MCF 10A (cell line): ENCODE results near the gene MX2. TPM values are rescaled to one million over a fixed set of nuclear protein-coding genes. Genes with fewer than 3 reads are reported as not detected.

ENCODE experiments used
- BruUV-seq: library from RNA; stranded (reverse); fragments of 400-500 nt; replicated peaks from 2 replicates; lab custom pipeline; 2021; lab: Mats Ljungman, UMichigan
- CTCF ChIA-PET: fragments of 300-600 bp; sonication (Branson Sonifier 250); formaldehyde crosslinking; extraction: SDS; loops from one replicate; lab custom pipeline; 2021; ENCODE audit warnings: antibody characterized with exemption, inconsistent platforms; lab: Yijun Ruan, JAX
- POLR2A ChIA-PET: fragments of 300-600, 350-650 bp; sonication (Branson Sonifier 250); formaldehyde crosslinking; extraction: SDS; loops from one replicate; lab custom pipeline; 2020; ENCODE audit warnings: antibody characterized with exemption, inconsistent platforms; lab: Yijun Ruan, JAX
- DNase-seq: peaks from one replicate; pipeline ENCODE4 v3.0.0-alpha.2; 2018; ENCODE audit not compliant: unreplicated experiment
- H3K27ac Mint-ChIP-seq: one replicate; pipeline ENCODE4 v1.8.0; 2022; ENCODE audit warnings: mild to moderate bottlenecking, low read depth, mixed read lengths; ENCODE audit not compliant: unreplicated experiment
- H3K27me3 Mint-ChIP-seq: one replicate; pipeline ENCODE4 v1.8.0; 2022; ENCODE audit warnings: mixed read lengths; ENCODE audit not compliant: insufficient read depth, unreplicated experiment
- H3K36me3 Mint-ChIP-seq: one replicate; pipeline ENCODE4 v1.8.0; 2022; ENCODE audit warnings: mild to moderate bottlenecking, moderate library complexity, mixed read lengths; ENCODE audit not compliant: insufficient read depth, unreplicated experiment
- H3K4me1 Mint-ChIP-seq: one replicate; pipeline ENCODE4 v1.8.0; 2022; ENCODE audit warnings: mixed read lengths; ENCODE audit not compliant: insufficient read depth, unreplicated experiment
- H3K4me3 Mint-ChIP-seq: one replicate; pipeline ENCODE4 v1.8.0; 2022; ENCODE audit warnings: mild to moderate bottlenecking, moderate library complexity, mixed read lengths; ENCODE audit not compliant: unreplicated experiment
- H3K9me3 Mint-ChIP-seq: one replicate; pipeline ENCODE4 v1.8.0; 2022; ENCODE audit warnings: mixed read lengths; ENCODE audit not compliant: unreplicated experiment
- intact Hi-C: fragments of 100-400 bp; cut with micrococcal nuclease; formaldehyde crosslinking; loops from 2 replicates; pipeline ENCODE4 v1.14.1; 2022
- total RNA-seq: library from RNA; stranded (reverse); gene quantifications from 2 replicates; pipeline ENCODE4 v1.2.3, GENCODE V29; 2022
- TF ChIP-seq, protein P1 (sequence below): fragments of 200-600 bp; IDR thresholded peaks from one replicate; pipeline ENCODE4 v1.8.0; 2022; ENCODE audit warnings: antibody characterized with exemption, mild to moderate bottlenecking; ENCODE audit not compliant: unreplicated experiment

The MX2 gene
- total RNA-seq, 1 experiment from 2014 or later, result not detected

DNA sequence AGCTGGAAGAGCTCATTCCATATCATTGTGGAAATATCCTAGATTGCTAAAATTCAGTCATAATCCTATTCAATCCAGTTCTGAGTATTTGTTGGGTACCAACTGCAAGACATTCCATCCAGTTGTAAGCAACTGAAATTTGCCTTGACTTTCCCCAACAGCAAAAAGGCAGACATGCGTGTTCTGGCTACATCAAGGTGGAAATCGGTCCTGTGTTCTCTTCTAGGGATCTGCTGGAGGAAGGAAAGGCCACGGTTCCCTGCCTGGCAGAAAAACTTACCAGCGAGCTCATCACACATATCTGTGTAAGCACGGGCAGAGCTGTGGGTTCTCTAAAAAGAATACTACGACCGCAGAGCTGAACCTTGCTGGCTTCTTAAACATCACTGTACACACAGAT, 81.7 kb downstream of the MX2 start:
- CTCF ChIA-PET, result no interaction called here
- H3K27ac Mint-ChIP-seq, result no peak overlapping the region
- TF ChIP-seq, protein P1, sequence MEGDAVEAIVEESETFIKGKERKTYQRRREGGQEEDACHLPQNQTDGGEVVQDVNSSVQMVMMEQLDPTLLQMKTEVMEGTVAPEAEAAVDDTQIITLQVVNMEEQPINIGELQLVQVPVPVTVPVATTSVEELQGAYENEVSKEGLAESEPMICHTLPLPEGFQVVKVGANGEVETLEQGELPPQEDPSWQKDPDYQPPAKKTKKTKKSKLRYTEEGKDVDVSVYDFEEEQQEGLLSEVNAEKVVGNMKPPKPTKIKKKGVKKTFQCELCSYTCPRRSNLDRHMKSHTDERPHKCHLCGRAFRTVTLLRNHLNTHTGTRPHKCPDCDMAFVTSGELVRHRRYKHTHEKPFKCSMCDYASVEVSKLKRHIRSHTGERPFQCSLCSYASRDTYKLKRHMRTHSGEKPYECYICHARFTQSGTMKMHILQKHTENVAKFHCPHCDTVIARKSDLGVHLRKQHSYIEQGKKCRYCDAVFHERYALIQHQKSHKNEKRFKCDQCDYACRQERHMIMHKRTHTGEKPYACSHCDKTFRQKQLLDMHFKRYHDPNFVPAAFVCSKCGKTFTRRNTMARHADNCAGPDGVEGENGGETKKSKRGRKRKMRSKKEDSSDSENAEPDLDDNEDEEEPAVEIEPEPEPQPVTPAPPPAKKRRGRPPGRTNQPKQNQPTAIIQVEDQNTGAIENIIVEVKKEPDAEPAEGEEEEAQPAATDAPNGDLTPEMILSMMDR, result no peak

DNA sequence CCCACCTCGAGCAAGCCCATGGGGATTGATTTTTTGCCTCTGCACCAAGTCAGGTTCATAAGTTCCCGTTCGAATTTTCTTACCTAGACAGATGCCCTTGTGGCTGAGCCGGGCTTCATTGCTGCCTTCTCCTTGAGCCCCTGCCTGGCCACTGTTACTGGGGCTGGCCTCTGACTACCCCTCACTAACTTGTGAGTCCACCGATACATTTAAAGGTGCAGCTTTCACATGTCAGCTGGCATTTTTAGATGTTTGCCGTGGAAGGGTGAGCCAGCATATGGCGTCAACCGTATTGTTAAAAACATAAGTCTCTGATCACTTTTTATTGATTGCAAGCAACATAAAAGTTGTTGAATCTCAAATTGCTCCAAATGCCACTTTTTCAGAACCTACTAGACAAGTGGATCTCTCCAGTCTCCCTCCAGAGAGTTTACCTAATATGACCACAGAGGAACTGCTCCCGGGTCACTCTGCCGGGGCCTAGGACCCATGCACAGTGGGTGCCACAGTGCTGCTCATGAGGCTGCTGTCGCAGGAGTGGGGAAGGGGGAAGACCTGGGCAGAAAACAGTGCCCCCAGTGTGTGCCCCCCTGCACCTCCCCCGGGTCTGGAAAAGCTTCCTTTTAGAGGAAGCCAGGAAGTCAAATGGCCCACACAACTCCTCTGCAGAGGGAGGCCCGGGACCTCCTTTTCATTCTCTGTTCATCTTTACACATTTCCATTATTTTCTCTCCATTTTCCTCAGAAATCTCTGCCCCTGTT, 83.1 kb downstream of the MX2 start:
- H3K27ac Mint-ChIP-seq, result no peak overlapping the region
- H3K27me3 Mint-ChIP-seq, result no peaks in the 10 kb centered on the region
- H3K36me3 Mint-ChIP-seq, result no peaks in the 10 kb centered on the region
- ChIA-PET POLR2A (interaction anchor here (0.7 kb wide), 1 partner anchor 343 kb away, joined by 3 read pairs; no protein-coding TSS in a partner anchor), CTCF (interaction anchor here (0.7 to 1.3 kb wide), 3 partner anchors 10 to 323 kb away, joined by 3 to 4 read pairs (median 3); no protein-coding TSS in a partner anchor)
- intact Hi-C loops, result no loop called here
- TF ChIP-seq, protein P1, result no peak
- no peak for DNase-seq
- no TSS peak for BruUV-seq
- no peaks in the 10 kb centered on the region for H3K4me1 Mint-ChIP-seq
- no peak overlapping the region for H3K4me3 Mint-ChIP-seq
- no peaks in the 10 kb centered on the region for H3K9me3 Mint-ChIP-seq

More for the DNA sequence above, 81.7 kb downstream of the MX2 start:
- H3K36me3 Mint-ChIP-seq, result no peaks in the 10 kb centered on the region
- BruUV-seq, result no TSS peak
- no peak for DNase-seq
- no peak overlapping the region for H3K4me3 Mint-ChIP-seq
- no peaks in the 10 kb centered on the region for H3K27me3 Mint-ChIP-seq
- POLR2A ChIA-PET, result no interaction called here
- intact Hi-C loops, result no loop called here
- H3K4me1 Mint-ChIP-seq, result no peaks in the 10 kb centered on the region
- H3K9me3 Mint-ChIP-seq, result no peaks in the 10 kb centered on the region

DNA sequence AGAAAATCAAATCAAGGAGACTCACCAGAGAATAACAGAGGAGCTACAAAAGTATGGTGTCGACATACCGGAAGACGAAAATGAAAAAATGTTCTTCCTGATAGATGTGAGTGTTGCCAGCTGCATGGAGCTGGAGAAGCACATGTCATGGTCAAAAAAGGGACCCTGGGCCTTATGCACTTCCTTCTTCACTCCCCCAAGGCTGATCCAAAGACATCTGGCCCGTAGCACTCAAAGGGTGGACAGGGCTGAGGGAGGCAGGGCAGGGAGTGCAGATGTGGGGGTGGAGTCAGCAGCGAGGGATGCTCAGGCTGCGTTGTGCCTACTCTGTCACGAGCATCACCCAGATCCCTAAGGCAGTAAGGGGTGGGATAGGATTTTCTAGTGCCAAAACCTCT, 83.6 kb downstream of the MX2 start:
- CTCF ChIA-PET, result no interaction called here
- H3K4me1 Mint-ChIP-seq, result no peaks in the 10 kb centered on the region
- TF ChIP-seq, protein P1, result no peak
- no peak overlapping the region for H3K27ac Mint-ChIP-seq
- intact Hi-C loops, result no loop called here
- POLR2A ChIA-PET, result no interaction called here
- H3K36me3 Mint-ChIP-seq, result no peaks in the 10 kb centered on the region
- no peak overlapping the region for H3K4me3 Mint-ChIP-seq
- DNase-seq, result no peak
- BruUV-seq, result no TSS peak
- H3K9me3 Mint-ChIP-seq, result no peaks in the 10 kb centered on the region
- no peaks in the 10 kb centered on the region for H3K27me3 Mint-ChIP-seq

DNA sequence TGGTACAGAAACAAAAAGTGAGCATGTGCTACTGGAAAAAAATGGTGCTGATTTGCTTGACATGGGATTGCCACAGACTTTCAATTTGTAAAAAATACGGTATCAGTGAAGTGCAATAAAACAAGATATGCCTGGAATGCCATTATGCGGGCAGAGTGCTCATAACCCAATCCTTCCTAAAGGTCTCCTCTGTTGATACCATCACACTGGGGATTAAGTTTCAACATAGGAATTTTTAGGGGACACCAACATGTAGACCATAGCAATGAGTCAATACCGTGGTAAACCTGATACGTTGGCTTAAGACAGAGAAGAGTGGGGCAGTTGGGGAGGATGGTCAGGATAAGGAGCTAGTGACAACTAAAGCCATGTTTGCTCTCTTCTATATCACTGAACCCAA, 84.8 kb downstream of the MX2 start:
- no peaks in the 10 kb centered on the region for H3K27me3 Mint-ChIP-seq

More for the DNA sequence above, 84.8 kb downstream of the MX2 start:
- no peaks in the 10 kb centered on the region for H3K4me1 Mint-ChIP-seq
- DNase-seq, result no peak
- ChIA-PET CTCF (no interaction called here), POLR2A (no interaction called here)
- no peaks in the 10 kb centered on the region for H3K36me3 Mint-ChIP-seq
- BruUV-seq, result no TSS peak
- no peaks in the 10 kb centered on the region for H3K9me3 Mint-ChIP-seq
- H3K27ac Mint-ChIP-seq, result no peak overlapping the region
- intact Hi-C loops, result no loop called here
- no peak overlapping the region for H3K4me3 Mint-ChIP-seq
- TF ChIP-seq, protein P1, result no peak
